Measurements from ENCODE around the gene TRAPPC2L. TPM values are rescaled to one million over a fixed set of nuclear protein-coding genes. Genes with fewer than 3 reads are reported as not detected.
A peak's percentile ranks its signal among the peaks of the same experiment; 100 is the strongest.

Gene TRAPPC2L
- total RNA-seq, 1 experiment from 2014 or later: 94.1 TPM

GRCh38 chr16:88807626-88808453, 49.1 kb upstream of the TRAPPC2L start:
- no peak for TF ChIP-seq YY1 (IDR thresholded peaks at IDR 0.05; ENCODE audit: extremely low read depth, insufficient replicate concordance, low read depth, low read length)
- no peak for TF ChIP-seq ELF1 (IDR thresholded peaks at IDR 0.05; ENCODE audit: borderline replicate concordance, low read depth)
- no peak for TF ChIP-seq ZNF274 (IDR thresholded peaks at IDR 0.05; ENCODE audit: low read depth, low read length)
- no peak for TF ChIP-seq SP1 (IDR thresholded peaks at IDR 0.05; ENCODE audit: low read depth)
- peak; percentile 42 for TF ChIP-seq POLR2AphosphoS5 (IDR thresholded peaks at IDR 0.05; ENCODE audit: low read depth, low read length)
- TF ChIP-seq ZFX (IDR thresholded peaks at IDR 0.05): peak; percentile 37; the same call in 1 of the 2 replicates
- TF ChIP-seq POLR2A (IDR thresholded peaks at IDR 0.05; ENCODE audit: borderline replicate concordance, extremely low read depth, insufficient read depth, insufficient read length): peak; percentile 37
- TF ChIP-seq CEBPB (IDR thresholded peaks at IDR 0.05; ENCODE audit: low read depth): no peak
- peaks cover 19 to 61% of the 10 kb centered on the region in 2 experiments; a peak in 3 of 4 replicates for H3K36me3 ChIP-seq (ENCODE audit: control insufficient read depth in 1 of 2, insufficient read depth in 2 of 2, low read length in 2 of 2)
- H3K4me1 ChIP-seq (ENCODE audit: control insufficient read depth in 1 of 2, insufficient read depth in 2 of 2, low read length in 2 of 2): peaks cover 18 to 55% of the 10 kb centered on the region in 2 experiments
- POLR2A ChIA-PET: no interaction called here
- ATAC-seq: no peak
- H3K9ac ChIP-seq (ENCODE audit: low read length): no peak overlapping the region
- H3K27me3 ChIP-seq (ENCODE audit: insufficient read depth, low read length): no peaks in the 10 kb centered on the region
- CTCF ChIA-PET: interaction anchor here (4.9 kb wide), 1 partner anchor 70 kb away, joined by 33 read pairs; no protein-coding TSS in a partner anchor
- intact Hi-C loops (cut with micrococcal nuclease): no loop called here
- H3K9me3 ChIP-seq (ENCODE audit: control insufficient read depth in 1 of 2, insufficient read depth in 1 of 2, low read depth in 1 of 2, low read length in 2 of 2): no peaks in the 10 kb centered on the region
- no peak overlapping the region for H2AFZ ChIP-seq (ENCODE audit: low read depth, low read length, poor library complexity, severe bottlenecking)
- DNase-seq (ENCODE audit: low read depth, low spot score): no peak
- H3K4me3 ChIP-seq (replicated peaks in 1 of 2; ENCODE audit: low read depth in 1 of 2, low read length in 2 of 2): no peak overlapping the region
- H3K27ac ChIP-seq (ENCODE audit: low read depth, low read length): peak overlapping the region; percentile 100
- H3K79me2 ChIP-seq (ENCODE audit: insufficient read depth, low read length): peaks cover 71% of the 10 kb centered on the region
- H4K20me1 ChIP-seq (ENCODE audit: insufficient read depth): peaks cover 12% of the 10 kb centered on the region; the same call in 1 of the 2 replicates
- RAD21 ChIA-PET (ENCODE audit: low non-redundant PET in 1 of 2, low total read pairs in 2 of 2, uncharacterized antibody in 2 of 2, unreplicated experiment in 2 of 2): no interaction called here
- H3K9me2 ChIP-seq (ENCODE audit: insufficient read depth): no peaks in the 10 kb centered on the region
- BruUV-seq (replicated peaks): no TSS peak
- no peak overlapping the region for H3K4me2 ChIP-seq (ENCODE audit: low read length)

All from HCT116 (cell line).